HG03442 (cell line): ENCODE results near the gene BMP4.

Experiments used
- ATAC-seq: cut with Tn5 transposase; IDR thresholded peaks from one replicate; pipeline ENCODE4 v1.9.1; 2021; ENCODE audit warnings: mild to moderate bottlenecking, moderate library complexity; ENCODE audit not compliant: unreplicated experiment

The BMP4 gene

GRCh38 chr14:53964249-53964648 is 7.6 kb upstream of the BMP4 start:
- no peak for ATAC-seq

- no peak for ATAC-seq
Measured at GRCh38 chr14:53963320-53964227, 6.9 kb upstream of the BMP4 start.

- no peak for ATAC-seq
Measured at GRCh38 chr14:53962953-53963319, 6.3 kb upstream of the BMP4 start.

- no peak for ATAC-seq
Measured at GRCh38 chr14:53958628-53959027, 2.0 kb upstream of the BMP4 start.

GRCh38 chr14:53957739-53958138 is 1.1 kb upstream of the BMP4 start:
- no peak for ATAC-seq

GRCh38 chr14:53955671-53956426 is 776 bp downstream of the BMP4 start:
- ATAC-seq = no peak

GRCh38 chr14:53955229-53955556 is 1.4 kb downstream of the BMP4 start:
- no peak for ATAC-seq

- ATAC-seq = no peak
Measured at GRCh38 chr14:53954551-53955228, 1.9 kb downstream of the BMP4 start.

GRCh38 chr14:53953828-53954550 is 2.6 kb downstream of the BMP4 start:
- ATAC-seq = no peak

- ATAC-seq = no peak
Measured at GRCh38 chr14:53953002-53953827, 3.4 kb downstream of the BMP4 start.

GRCh38 chr14:53952533-53952932 is 4.1 kb downstream of the BMP4 start:
- ATAC-seq = no peak

GRCh38 chr14:53951627-53952303 is 4.9 kb downstream of the BMP4 start:
- no peak for ATAC-seq

- no peak for ATAC-seq
Measured at GRCh38 chr14:53951243-53951626, 5.4 kb downstream of the BMP4 start.

- ATAC-seq = no peak
Measured at GRCh38 chr14:53950031-53950793, 6.4 kb downstream of the BMP4 start.

GRCh38 chr14:53949201-53949600 is 7.4 kb downstream of the BMP4 start:
- no peak for ATAC-seq

GRCh38 chr14:53948205-53948884 is 8.3 kb downstream of the BMP4 start:
- ATAC-seq = no peak

- ATAC-seq = no peak
Measured at GRCh38 chr14:53947452-53948204, 9.0 kb downstream of the BMP4 start.

- no peak for ATAC-seq
Measured at GRCh38 chr14:53947094-53947445, 9.6 kb downstream of the BMP4 start.
